Esophagus muscularis mucosa (tissue), 4 donors: Measurements from ENCODE around the gene TNPO3. TPM values are rescaled to one million over a fixed set of nuclear protein-coding genes. Genes with fewer than 3 reads are reported as not detected.
A peak's percentile ranks its signal among the peaks of the same experiment; 100 is the strongest.

Experiments used
- DNase-seq: peaks from one replicate; pipeline ENCODE4 v3.0.0-alpha.2; 2017; ENCODE audit errors: extremely low spot score
- H3K27ac ChIP-seq, 4 donors: fragments of 200-600 bp; sonication (generic); replicated peaks in 1 of 4; 1 replicate in 3 of 4; 2 replicates in 1 of 4; pipeline ENCODE4 v1.5.1; 2016 to 2019; ENCODE audit warnings: mild to moderate bottlenecking in 1 of 4
- H3K27me3 ChIP-seq, 4 donors: fragments of 200-600 bp; sonication (generic); one replicate each; pipeline versions ENCODE4 v1.5.1 to v1.6.0; 2016 to 2019
- H3K36me3 ChIP-seq, 4 donors: fragments of 200-600 bp; sonication (generic); one replicate each; pipeline ENCODE4 v1.5.1; 2016 to 2019
- H3K4me1 ChIP-seq, 4 donors: fragments of 200-600 bp; sonication (generic); one replicate each; pipeline ENCODE4 v1.5.1; 2016 to 2019
- H3K4me3 ChIP-seq, 4 donors: fragments of 200-600 bp; sonication (generic); 1 replicate in 2 of 4; 2 replicates in 2 of 4; pipeline ENCODE4 v1.5.1; 2016 to 2019; ENCODE audit warnings: mild to moderate bottlenecking in 4 of 4, moderate library complexity in 1 of 4
- H3K9me3 ChIP-seq, 4 donors: fragments of 200-600 bp; sonication (generic); 1 replicate in 3 of 4; 2 replicates in 1 of 4; pipeline ENCODE4 v1.5.1; 2016 to 2019
- CTCF ChIP-seq, 3 experiments: fragments of 200-600 bp in 2 of 3; fragments of 450-650 bp in 1 of 3; sonication (generic) in 2 of 3; IDR thresholded peaks; one replicate each; pipeline ENCODE4 v1.5.1; 2017 to 2019; ENCODE audit warnings: antibody characterized with exemption in 3 of 3, mild to moderate bottlenecking in 2 of 3, moderate library complexity in 1 of 3
- EP300 ChIP-seq: sonication (generic); formaldehyde crosslinking; IDR thresholded peaks from one replicate; pipeline ENCODE4 v1.6.1; 2017; ENCODE audit warnings: antibody characterized with exemption
- POLR2A ChIP-seq: fragments of 450-650 bp; IDR thresholded peaks from one replicate; pipeline ENCODE4 v1.6.1; 2017; ENCODE audit warnings: antibody characterized with exemption, moderate library complexity, mild to moderate bottlenecking, low read depth
- POLR2AphosphoS5 ChIP-seq, 2 donors: sonication (generic); formaldehyde crosslinking; IDR thresholded peaks; one replicate each; pipeline ENCODE4 v1.6.1; 2017; ENCODE audit warnings: antibody characterized with exemption in 2 of 2
- WGBS: methylation state at CpG from one replicate; pipeline ENCODE4 v1.1.5; 2018; 5-methylcytosine and 5-hydroxymethylcytosine counted together
- intact Hi-C: fragments of 100-400 bp; cut with DNase I; formaldehyde crosslinking; loops from one replicate; pipeline ENCODE4 v1.15.1; 2023
- total RNA-seq, 4 donors: library from RNA; depleted of rRNA; stranded (reverse); fragments of >200 nt; gene quantifications; one replicate each; pipeline versions ENCODE4 v1.1.0 to v1.2.1, GENCODE V29; 2016

TNPO3 gene
- total RNA-seq, 4 donors from 2014 or later: 35.7 to 46.2 (median 38.1) TPM

DNA sequence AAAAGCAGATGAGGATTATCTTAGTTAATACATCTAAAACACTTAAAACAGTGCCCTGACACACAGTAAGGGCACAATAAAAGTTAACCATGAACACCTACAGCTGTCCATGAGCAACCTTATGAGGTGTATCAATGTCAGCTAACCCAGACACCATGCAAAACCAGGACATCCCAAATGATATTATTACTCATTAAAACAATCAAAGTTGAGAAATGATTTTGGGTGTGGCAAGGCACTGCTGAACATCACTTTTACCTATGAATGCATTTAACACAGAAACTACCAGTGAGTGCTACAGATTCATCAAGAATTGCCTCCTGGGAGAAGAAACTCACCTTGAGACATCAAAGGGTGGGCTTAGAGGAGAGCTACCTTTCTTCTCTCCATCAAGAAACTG is 98.9 kb downstream of the TNPO3 start:
- H3K9me3 ChIP-seq: no peaks in the 10 kb centered on the region
- H3K27ac ChIP-seq: no peak overlapping the region
- DNase-seq: peak; percentile 12
- H3K4me1 ChIP-seq: peaks cover 0 to 3% (median 0%) of the 10 kb centered on the region in 4 donors
- no peaks in the 10 kb centered on the region for H3K27me3 ChIP-seq
- TF ChIP-seq POLR2A: no peak
- no peak for TF ChIP-seq EP300
- no peak for TF ChIP-seq POLR2AphosphoS5 (IDR thresholded peaks at IDR 0.05)
- no peak for TF ChIP-seq CTCF (IDR thresholded peaks at IDR 0.05)
- peaks cover 8 to 95% (median 73%) of the 10 kb centered on the region in 4 donors for H3K36me3 ChIP-seq
- intact Hi-C loops: no loop called here
- no peak overlapping the region for H3K4me3 ChIP-seq

DNA sequence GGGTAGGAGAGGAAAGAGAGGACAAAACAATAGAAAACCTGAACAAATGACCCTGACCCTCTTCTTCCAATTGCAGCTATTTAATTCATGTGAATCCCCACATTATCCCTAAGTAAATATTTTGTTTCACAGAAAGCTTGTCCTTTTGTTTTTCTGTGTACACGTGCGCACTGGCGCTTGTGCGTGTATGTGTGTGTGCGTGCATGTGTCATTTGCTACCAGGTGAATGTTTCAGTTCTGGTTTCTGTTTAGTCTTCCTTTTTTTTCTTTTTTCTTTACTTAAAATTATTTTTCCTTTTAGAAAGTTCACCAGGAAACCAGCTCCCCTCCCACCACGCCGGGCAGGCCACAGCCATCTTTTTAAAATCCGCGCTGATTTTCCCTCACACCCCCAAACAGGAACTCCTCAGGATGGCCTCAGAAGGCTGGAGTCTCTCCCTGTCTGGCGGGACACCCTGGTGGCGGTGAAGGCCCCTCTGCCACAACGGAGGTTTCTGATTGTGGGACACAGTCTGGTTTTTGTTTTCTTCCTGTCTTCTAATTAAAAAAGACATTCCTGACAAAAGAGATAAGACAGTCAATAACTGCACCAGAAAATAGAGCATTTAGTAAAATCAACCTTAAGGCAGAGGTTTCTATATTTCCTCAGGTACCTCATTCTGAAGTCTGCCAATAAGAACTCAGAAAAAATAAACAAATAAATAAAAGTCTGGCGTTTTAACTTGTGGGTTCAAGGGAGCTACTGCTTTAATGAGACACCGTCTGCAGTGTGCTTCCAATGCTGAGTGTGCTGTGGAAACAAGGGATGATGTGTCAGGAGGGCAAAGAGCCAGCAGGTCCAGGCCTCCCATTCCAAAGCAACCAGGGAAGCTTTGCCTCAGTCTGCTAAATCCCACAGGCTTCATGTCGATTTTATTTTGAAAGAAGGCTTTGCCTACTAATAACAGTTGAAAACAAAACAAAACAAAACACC is 99.8 kb downstream of the TNPO3 start:
- intact Hi-C loops: no loop called here
- H3K36me3 ChIP-seq: peaks cover 8 to 88% (median 70%) of the 10 kb centered on the region in 4 donors

DNA sequence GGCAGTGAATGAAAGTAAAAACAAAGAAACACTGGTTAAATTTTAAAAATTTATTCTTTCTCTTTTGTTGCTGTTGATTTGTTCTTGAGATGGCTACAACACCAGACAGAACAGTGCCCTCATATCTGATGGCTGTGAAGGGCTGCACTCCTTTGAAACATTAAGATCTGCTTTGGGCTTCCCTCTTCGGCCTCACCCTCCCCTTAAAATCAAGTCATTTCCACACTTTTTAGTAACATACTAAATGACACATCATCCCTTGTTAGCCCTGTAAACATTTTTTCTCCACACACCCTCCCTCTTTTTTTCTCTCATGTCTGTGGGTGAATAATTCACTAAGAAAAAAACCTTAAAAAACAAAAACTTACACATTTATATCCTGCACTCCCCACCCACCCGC is 100.8 kb downstream of the TNPO3 start:
- 87% methylated on average over 2 of the region's 2 CpGs for WGBS
- peaks cover 8 to 82% (median 61%) of the 10 kb centered on the region in 4 donors for H3K36me3 ChIP-seq
- H3K4me3 ChIP-seq: no peak overlapping the region
- H3K27ac ChIP-seq: no peak overlapping the region
- intact Hi-C loops: no loop called here
- no peaks in the 10 kb centered on the region for H3K27me3 ChIP-seq
- DNase-seq: no peak
- TF ChIP-seq POLR2A (no peak), EP300 (no peak), POLR2AphosphoS5 (IDR thresholded peaks at IDR 0.05) (no peak), CTCF (IDR thresholded peaks at IDR 0.05) (no peak)
- no peaks in the 10 kb centered on the region for H3K9me3 ChIP-seq
- peaks cover 0 to 3% (median 0%) of the 10 kb centered on the region in 4 donors for H3K4me1 ChIP-seq

More for the DNA sequence above, 99.8 kb downstream of the TNPO3 start:
- 75% methylated on average over 15 of the region's 15 CpGs for WGBS
- Histone ChIP-seq H3K27me3 (no peaks in the 10 kb centered on the region), H3K9me3 (no peaks in the 10 kb centered on the region), H3K4me1 (peaks cover 0 to 3% (median 0%) of the 10 kb centered on the region in 4 donors), H3K27ac (no peak overlapping the region), H3K4me3 (no peak overlapping the region)
- no peak for DNase-seq
- TF ChIP-seq POLR2AphosphoS5 (IDR thresholded peaks at IDR 0.05): no peak
- no peak for TF ChIP-seq POLR2A
- TF ChIP-seq CTCF (IDR thresholded peaks at IDR 0.05): no peak
- no peak for TF ChIP-seq EP300

GRCh38 chr7:128951296-128951695 is 103.6 kb downstream of the TNPO3 start:
- Histone ChIP-seq H3K4me1 (no peaks in the 10 kb centered on the region), H3K9me3 (no peaks in the 10 kb centered on the region), H3K4me3 (no peak overlapping the region), H3K27me3 (peaks cover 0 to 4% (median 0%) of the 10 kb centered on the region in 4 donors), H3K27ac (no peak overlapping the region), H3K36me3 (peaks cover 8 to 53% (median 36%) of the 10 kb centered on the region in 4 donors)
- 57% methylated on average over 5 of the region's 5 CpGs for WGBS
- DNase-seq: no peak
- intact Hi-C loops: no loop called here
- TF ChIP-seq POLR2A (no peak), CTCF (IDR thresholded peaks at IDR 0.05) (no peak), EP300 (no peak), POLR2AphosphoS5 (IDR thresholded peaks at IDR 0.05) (no peak)
